GM21737 (cell line): ENCODE results near the gene ARPC2.

Experiments
- ATAC-seq: cut with Tn5 transposase; IDR thresholded peaks from one replicate; pipeline ENCODE4 v1.9.1; 2021; ENCODE audit warnings: mild to moderate bottlenecking, moderate library complexity; ENCODE audit not compliant: unreplicated experiment

The ARPC2 gene

DNA sequence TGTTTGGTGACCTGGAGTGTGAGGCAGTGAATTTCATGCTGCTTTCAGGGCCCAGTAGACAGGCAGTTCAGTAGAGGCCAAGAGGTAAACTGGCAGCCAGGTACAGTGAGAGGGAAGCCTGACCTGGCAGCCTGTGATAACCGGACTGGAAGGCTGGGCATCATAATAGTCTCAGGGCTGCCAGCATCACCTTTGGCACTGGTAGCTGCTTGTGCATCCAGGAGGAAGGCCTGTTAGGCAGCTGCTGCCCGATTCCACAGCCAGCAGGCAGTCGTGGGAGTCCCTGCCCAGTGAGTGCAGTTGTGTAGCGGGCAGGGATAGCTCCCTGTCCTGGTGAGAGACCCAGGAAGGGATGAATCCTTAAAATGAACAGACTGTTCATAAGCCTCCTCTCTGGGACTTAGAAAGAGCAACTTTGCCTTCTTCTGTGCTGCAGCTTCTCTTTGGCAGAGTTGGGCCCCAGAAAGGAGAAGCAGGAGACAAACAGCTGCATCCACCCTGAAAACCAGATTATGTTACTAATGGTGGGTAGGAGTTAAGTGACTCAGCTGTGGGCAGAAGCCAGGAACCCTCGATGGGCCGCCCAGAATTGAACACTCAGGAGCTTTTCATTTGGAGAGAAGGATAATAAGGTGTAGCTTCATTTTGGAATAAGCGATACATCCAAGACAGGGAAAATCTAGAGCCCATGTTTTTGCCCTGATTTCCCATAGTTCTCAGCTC, 35.7 kb downstream of the ARPC2 start:
- no peak for ATAC-seq

DNA sequence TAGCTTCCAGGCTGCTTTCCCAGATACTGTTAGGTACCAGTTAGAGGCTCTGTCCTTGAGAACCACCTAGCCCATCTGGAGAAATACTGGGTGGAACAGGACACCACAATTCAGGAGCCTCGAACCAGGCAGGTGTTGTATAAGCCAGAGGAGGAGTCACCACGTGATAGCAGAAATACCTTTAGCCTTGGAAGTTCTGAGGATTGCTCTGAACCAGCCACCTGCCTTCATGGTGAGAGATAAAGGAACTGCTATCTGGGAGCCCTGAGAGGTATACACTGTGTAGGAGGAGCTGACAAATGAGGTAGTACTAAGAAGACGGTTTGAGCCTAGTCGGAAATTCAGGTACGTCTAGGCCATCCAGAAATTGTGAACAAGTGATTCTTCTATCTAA, 36.2 kb downstream of the ARPC2 start:
- no peak for ATAC-seq

DNA sequence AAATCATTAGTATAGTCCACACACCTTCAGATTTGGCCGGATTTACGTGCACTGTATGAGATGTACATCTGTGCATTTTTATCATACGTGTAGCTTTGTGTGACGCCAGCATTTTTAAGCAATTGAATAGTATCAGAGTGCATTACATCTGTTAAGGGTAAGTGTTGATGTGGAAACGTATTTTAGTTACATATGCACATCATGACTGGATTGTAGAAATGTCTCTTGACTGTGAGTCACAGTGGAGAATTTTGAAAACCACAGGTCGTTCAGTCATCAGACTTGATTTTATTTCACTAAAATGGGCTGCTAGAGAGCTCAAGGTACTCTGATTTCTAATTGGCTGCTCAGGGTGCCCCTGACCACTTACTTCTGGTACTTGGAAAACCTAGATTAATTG, 38.5 kb downstream of the ARPC2 start:
- ATAC-seq: no peak

DNA sequence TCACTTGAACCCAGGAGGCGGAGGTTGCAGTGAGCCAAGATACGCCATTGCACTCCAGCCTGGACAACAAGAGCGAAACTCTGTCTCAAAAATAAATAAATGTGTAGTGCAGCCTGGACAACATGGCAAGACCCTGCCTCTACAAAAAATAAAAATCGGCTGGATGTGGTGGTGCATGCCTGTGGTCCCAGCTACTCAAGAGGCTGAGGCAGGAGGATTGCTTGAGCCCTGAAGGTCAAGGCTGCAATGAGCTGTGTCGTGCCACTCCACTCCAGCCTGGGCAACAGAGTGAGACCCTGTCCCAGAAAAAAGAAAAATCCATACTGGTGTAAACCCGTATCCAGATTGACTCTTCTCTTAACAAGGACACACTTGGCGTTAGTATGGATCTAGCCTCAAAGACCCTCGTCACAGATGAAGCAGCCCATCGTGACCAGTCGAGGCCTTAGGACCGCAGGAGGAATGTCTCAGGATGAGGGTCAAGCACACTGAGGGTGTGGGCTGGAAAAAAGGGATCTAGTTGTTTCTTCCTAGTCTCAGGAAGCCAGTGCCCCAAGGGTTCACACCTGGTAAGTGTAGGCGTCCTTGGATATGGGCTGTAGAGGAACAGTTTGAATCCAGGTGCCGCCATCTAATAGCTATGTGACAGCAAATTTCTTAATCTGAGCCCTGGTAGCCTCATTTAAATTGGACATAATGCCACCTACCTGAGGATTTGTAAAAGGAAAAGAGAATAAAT, 39.8 kb downstream of the ARPC2 start:
- ATAC-seq: peak; percentile 5

DNA sequence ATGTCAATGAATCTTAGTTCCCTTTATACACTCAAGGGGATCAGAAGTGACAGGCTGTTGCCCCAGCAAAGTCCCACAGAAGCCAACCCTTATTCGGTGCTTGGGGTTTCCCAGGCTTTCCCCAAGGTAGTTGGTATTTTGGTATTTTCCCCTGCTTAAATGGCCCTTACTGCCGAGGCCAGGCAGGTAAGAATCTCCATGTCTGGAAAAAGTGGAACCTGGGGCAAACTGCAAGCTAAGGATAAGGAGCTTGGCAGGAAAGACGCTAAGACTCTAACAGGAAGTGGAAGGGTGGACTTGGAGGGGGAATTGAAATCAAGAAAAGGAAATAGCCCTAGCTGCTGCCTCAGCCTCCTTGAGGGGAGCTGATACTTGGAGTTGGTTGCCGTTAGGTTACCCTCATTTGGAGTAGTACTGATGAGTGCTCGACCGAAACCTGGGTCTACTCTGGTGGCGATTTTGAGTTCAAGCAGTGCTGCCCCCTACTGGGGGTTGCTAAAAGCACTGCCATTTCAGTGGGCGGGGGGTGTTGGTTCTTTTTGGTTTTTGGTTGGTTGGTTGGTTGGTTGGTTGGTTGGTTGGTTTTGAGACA, 40.5 kb downstream of the ARPC2 start:
- peak; percentile 54 for ATAC-seq

DNA sequence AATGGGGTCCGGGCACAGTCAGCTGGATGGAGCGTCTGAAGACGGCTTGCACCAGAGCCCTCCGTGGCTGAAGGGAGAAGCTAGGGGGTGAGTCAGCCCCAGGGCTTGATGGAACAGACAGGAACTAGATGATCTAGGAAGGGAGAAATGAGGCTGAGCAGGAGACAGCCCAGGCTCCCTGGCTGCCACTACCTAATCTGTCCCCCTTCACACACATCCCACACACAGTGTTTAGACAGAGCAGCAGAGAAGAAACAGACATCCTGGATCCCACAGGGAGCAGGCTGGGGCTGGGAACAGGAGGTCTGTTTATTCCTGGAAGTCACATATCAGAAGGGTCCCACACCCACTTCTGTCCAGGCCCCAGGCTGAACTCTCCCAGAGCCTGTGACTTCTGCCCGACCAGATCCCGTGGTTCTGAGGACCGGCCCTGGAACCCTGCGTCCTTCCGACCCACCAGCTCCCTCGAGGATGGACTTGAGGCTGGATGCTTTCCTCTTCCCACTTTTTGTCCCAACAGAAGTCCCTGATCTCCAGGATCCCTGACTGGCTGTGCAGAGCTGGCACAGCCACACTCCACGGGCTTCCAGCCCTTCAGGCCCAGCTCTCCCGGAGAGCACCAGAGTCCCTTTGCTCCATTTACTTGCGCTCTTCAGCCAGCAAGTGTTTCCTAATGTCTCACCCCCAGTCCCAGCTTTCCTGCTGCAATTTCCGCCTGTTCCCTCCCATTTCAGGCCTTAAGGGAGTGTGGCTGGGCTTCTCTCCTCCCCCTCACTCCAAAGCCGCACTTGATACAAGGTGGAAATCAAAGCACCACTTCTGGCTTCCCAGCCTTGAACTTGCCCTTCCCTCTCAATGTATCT, 42.3 kb downstream of the ARPC2 start:
- ATAC-seq: no peak

DNA sequence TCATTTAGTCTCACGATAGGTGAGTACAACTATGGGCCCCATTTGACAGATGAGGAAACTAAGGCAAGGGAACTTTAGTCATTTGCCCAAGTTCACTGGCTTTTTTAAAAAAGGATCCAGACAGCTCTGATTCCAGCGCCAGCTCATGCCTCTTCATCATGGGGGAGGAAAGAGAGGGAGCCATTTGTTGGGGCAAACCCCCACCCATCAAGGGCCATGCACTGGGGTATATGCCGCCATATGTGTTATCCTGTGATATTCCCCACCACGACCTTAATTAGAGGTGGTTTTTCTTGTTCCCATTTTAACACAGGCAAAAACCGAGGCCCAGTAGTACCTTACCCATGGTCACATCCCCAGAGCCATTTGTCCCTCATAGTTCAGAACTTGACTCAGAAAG, 43.2 kb downstream of the ARPC2 start:
- ATAC-seq: no peak

DNA sequence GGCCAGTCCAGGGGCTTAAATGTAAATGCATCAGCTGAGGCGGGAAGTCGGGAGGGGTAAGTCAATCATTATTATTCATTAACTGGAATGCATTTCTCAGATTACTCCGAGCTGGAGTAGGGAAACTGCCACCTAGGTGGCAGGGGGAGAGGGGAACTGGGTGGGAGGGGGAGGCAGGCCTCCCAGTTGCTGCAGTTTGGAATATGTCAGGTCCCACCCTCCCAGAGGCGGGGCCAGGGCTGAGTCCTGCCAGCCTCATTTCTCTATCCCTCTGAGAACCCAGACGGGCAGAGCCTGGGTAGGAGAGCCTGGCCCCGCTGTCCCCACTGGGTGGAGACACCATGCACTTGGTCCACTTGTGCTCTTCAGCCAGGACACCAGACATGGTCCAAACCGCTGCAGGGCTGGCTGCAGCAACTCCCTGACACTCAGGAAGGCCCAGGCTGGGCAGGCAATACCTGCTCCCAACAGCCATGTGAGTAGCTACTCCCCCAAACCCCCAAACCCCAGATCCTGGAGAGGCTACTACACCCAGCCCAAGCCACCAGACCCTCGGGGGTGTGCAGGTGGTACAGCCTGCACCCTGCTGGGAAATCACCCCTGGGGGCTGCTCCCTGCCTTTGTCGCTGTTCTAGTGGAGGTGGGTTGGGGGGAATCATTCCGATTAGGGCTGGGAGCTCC, 43.9 kb downstream of the ARPC2 start, which contains the start of gene GPBAR1:
GPBAR1 (plus strand) TSS at position 274 of the 681 bp plus-strand sequence. CDS start 1,710 bp downstream, outside the sequence.
- ATAC-seq: no peak

DNA sequence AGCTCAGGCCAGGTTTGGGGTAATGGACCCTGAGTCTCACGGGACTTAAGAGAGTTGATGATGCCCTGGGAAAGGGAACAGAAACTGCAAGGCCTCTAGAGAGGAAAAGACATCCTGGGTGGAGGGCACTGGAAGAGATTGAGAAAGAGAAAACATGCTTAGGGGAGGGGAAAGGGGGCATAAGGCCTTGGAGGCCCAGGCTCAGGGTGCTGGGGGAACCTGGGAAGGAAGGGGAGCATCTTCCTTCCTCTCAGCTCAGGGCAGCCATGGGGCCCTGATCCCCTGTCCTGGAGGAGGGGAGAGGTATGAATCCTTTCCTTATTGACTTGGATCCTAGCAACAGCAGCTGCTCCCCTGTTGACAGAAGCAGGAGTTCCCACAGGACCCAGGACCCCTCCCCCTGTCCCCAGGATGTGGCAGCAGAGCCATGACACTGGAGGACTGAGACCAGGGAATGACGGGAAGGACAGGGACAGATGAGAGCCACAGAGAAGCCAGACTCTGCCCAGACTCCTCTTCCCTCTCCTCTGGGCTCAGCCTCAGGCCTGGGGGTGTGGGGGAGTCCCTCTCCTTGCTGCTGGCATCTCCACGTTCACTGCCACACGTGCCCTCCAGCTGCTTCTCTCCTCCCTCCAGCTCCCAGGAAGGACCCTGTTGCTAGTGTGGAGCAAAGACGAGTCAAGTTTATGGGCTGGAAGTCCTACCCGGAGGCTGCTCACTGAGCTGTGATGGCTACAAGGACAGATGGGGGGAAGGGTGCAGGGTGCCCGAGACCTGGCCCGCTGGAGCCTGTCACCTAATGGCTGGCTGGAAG, 44.6 kb downstream of the ARPC2 start:
- ATAC-seq: no peak

DNA sequence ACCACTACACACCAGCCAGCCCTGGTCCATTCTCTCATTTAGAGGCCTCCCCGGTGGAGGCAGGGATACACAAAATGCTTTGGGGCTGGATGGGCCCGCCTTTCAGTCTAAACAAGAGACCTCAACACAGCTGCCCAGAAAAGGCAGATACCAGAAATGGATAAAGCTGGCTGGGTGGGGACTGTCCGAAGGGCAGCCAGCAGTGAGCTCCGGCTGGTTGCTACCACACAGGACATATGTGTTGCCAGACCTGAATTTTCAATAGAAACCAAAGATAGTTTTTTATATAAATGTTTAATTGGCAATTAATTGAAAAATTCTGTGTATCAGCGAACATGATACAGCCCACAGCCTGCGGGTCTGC, 45.2 kb downstream of the ARPC2 start:
- ATAC-seq: no peak

DNA sequence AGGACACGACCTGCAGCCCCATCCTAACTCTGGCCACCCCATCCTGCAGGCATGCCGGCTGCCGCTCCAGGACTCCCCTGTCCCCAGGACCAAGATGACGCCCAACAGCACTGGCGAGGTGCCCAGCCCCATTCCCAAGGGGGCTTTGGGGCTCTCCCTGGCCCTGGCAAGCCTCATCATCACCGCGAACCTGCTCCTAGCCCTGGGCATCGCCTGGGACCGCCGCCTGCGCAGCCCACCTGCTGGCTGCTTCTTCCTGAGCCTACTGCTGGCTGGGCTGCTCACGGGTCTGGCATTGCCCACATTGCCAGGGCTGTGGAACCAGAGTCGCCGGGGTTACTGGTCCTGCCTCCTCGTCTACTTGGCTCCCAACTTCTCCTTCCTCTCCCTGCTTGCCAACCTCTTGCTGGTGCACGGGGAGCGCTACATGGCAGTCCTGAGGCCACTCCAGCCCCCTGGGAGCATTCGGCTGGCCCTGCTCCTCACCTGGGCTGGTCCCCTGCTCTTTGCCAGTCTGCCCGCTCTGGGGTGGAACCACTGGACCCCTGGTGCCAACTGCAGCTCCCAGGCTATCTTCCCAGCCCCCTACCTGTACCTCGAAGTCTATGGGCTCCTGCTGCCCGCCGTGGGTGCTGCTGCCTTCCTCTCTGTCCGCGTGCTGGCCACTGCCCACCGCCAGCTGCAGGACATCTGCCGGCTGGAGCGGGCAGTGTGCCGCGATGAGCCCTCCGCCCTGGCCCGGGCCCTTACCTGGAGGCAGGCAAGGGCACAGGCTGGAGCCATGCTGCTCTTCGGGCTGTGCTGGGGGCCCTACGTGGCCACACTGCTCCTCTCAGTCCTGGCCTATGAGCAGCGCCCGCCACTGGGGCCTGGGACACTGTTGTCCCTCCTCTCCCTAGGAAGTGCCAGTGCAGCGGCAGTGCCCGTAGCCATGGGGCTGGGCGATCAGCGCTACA, 45.9 kb downstream of the ARPC2 start:
- no peak for ATAC-seq

DNA sequence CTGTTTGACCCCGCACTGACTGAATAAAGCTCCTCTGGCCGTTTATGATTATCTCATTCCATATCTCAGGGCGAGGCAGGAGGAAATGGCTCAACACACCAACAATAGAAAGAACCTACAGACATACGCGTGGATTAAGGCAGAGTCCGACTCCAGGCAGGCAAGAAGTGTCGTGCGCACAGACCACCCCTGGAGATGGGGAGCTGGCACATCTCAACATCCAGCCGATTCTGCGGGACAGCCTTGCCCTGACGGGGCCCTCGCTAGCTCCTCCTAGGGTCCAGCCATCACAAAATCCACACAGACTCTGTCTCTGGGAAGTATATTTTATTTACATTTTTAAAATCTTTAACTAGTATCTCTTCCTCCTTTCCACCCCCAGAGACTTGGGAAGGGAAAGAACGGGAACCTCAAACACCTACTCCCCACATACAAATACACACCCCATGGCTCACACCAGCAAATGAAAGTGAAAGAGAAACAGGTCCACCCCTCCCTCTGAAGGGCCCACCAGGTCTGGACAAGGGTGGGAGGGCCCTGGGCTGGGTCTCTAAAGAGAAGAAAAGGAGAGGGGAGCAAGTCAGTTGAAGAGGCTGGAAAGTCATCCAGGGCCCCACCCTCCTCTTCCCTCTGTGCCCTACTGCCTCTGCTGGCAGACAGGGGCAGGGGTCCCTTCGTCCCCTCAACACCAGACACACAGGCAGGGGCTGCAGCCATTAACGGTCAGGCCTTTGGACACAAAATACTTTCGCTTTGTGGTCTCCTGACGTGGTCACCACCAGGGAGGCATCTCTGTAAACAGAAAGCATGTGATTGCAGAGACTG, 47.0 kb downstream of the ARPC2 start:
- no peak for ATAC-seq

DNA sequence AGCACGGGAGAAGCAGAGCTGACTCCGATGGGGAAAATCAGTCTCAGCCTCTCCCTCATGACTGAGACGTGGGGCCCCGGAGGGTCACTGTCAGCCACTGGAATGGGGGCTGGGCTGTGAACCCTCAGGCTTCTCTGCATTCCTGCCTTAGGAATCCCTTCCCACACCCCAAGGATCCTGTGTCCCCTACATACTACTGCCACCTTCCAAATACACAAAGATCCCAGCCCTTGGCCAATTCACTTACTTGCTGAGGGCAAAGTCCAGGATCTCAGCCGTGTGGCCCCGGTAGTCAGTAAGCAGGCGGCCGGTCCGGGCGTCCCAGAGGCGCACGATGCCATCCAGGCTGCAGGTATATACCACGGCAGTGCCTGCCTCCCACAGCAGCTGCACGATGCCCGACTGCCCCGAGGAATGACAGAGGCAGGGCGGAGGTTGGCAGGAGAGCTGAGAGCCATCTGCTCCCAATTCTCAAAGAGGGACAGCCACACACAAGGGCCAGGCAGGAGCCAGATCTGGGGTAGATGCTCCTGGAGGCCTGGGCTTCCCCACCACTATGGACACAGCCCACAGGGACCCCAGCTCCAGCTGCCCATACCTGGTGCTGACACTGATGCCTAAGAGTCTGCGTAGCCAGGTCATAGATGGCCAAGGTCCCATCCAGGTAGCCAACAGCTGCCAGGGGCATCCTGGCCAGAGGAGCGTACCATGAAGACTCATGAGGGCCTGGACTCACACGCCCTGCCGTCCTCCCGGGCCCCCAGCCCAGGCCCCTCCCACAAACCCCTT, 48.0 kb downstream of the ARPC2 start:
- ATAC-seq: no peak

DNA sequence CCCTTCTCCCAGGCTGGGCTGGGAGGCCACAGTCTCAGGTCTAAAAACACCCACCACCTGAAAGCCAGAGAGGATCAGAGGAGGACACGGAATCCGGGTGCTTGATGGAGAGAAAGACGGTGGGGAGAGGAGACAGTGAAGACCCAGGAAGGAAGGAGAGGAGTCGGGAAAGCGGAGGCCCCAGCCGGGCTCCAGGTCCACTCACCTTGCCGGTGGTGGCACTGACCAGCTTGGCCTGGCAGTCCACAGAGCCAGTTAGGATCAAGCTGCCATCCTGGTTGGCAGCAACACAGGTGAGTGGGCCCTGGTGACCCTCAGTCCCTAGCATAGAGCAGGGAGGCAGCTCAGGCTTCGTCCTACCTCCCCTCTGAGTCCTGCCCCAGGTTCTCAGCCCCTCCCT, 48.6 kb downstream of the ARPC2 start:
- no peak for ATAC-seq

DNA sequence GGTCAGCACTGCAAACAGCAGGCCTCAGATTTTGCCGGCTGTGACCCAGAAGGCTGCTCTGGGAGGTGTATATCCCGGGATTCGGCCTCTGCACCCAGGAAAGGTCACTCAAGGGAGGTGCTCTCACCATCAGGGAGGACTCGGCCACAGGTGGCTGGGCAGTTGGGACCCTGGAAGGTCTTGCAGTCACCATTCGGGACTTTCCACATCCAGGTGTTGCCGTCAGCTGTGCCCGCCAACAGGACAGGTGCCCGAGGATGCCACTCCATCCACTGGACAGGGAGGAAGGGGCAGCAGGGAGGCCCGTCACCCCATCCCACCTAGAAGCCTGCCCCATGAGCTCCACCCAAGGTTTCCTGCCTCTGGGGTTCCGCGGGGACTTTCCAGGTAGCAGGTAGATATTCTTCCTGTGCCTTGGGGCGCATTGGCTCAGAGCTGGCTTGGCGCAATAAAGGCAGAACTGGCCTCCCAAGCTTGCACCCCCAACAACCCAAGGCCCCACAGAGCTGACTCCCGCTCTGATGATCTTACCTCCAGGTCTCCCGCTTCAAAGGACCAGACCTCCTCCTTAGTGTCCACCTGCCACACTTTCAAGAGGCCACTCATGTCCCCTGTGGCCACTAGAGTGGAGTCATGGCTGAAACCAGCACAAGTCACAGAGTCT, 49.5 kb downstream of the ARPC2 start:
- no peak for ATAC-seq

DNA sequence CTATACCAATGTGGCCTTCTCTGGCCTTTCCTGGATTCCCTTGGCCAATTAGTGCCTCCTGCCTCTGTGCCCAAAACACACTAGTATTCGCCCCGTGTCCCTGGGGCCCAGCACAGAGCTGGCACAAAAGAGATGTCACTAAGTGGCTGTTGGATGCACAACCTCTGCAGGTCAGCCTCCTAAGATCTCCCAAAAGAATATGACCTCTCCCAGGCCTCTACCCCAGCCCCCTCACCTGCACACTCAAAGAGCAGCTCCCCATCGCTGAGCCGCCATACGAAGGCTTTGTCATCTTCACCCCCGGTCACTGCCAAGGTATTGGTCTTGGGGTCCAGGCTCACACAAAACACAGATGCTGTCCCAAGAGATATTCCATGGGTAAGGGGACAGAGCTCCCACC, 50.3 kb downstream of the ARPC2 start:
- no peak for ATAC-seq
